ENCODE data around the gene WDR35. TPM values are rescaled to one million over a fixed set of nuclear protein-coding genes. Genes with fewer than 3 reads are reported as not detected.
A peak's percentile ranks its signal among the peaks of the same experiment; 100 is the strongest.

The WDR35 gene
- total and polyA plus RNA-seq, 4 donors = 0.97 to 3.8 (median 1.6) TPM

GRCh38 chr2:19955544-19956422 lies 34.1 kb downstream of the WDR35 start:
- Histone ChIP-seq H3K4me3 (ENCODE audit: low read depth in 1 of 3, low read length in 3 of 3) (no peak overlapping the region), H3K4me1 (ENCODE audit: control insufficient read depth in 4 of 4, insufficient read depth in 4 of 4, low read length in 3 of 4) (no peaks in the 10 kb centered on the region), H3K9ac (ENCODE audit: low read depth in 1 of 2, low read length in 2 of 2) (no peak overlapping the region), H3K27ac (ENCODE audit: low read depth in 1 of 2, low read length in 2 of 2) (no peak overlapping the region), H3K9me3 (ENCODE audit: control insufficient read depth in 4 of 4, low read length in 3 of 4) (no peaks in the 10 kb centered on the region), H3K36me3 (ENCODE audit: control insufficient read depth in 4 of 4, insufficient read depth in 3 of 4, low read depth in 1 of 4, low read length in 3 of 4) (no peaks in the 10 kb centered on the region), H3K27me3 (ENCODE audit: control insufficient read depth in 4 of 4, insufficient read depth in 4 of 4, low read length in 3 of 4) (no peaks in the 10 kb centered on the region)
- no peak for DNase-seq (ENCODE audit: low spot score)
- TF ChIP-seq FOXA2 (IDR thresholded peaks at IDR 0.05) = no peak
- TF ChIP-seq HNF4A (conservative IDR thresholded peaks at IDR 0.05) = peak; percentile 9 to 37
- peak in 1 of 2 donors; percentile 17 for TF ChIP-seq RXRA (IDR thresholded peaks at IDR 0.05)
- TF ChIP-seq CTCF (IDR thresholded peaks at IDR 0.05; ENCODE audit: low read depth, low read length, missing input control) = peak; percentile 72
- peak; percentile 90 to 91 for TF ChIP-seq RAD21 (IDR thresholded peaks at IDR 0.05)
- TF ChIP-seq GABPA (IDR thresholded peaks at IDR 0.05 in 1 of 2, conservative IDR thresholded peaks at IDR 0.05 in 1 of 2) = no peak
- 47% methylated on average over 6 of the region's 6 CpGs for WGBS

GRCh38 chr2:19949071-19949470 lies 40.8 kb downstream of the WDR35 start:
- Histone ChIP-seq H3K9ac (ENCODE audit: low read depth in 1 of 2, low read length in 2 of 2) (no peak overlapping the region), H3K9me3 (ENCODE audit: control insufficient read depth in 4 of 4, low read length in 3 of 4) (no peaks in the 10 kb centered on the region), H3K27ac (ENCODE audit: low read depth in 1 of 2, low read length in 2 of 2) (no peak overlapping the region), H3K27me3 (ENCODE audit: control insufficient read depth in 4 of 4, insufficient read depth in 4 of 4, low read length in 3 of 4) (no peaks in the 10 kb centered on the region), H3K4me1 (ENCODE audit: control insufficient read depth in 4 of 4, insufficient read depth in 4 of 4, low read length in 3 of 4) (no peaks in the 10 kb centered on the region), H3K36me3 (ENCODE audit: control insufficient read depth in 4 of 4, insufficient read depth in 3 of 4, low read depth in 1 of 4, low read length in 3 of 4) (no peaks in the 10 kb centered on the region), H3K4me3 (ENCODE audit: low read depth in 1 of 3, low read length in 3 of 3) (no peak overlapping the region)
- no peak for DNase-seq (ENCODE audit: low spot score)
- TF ChIP-seq REST (IDR thresholded peaks at IDR 0.05) = no peak
- TF ChIP-seq FOXA1 (IDR thresholded peaks at IDR 0.05) = no peak
- no peak for TF ChIP-seq CTCF (IDR thresholded peaks at IDR 0.05; ENCODE audit: low read depth, low read length, missing input control)
- TF ChIP-seq RAD21 (IDR thresholded peaks at IDR 0.05) = no peak
- no peak for TF ChIP-seq JUND (IDR thresholded peaks at IDR 0.05)
- no peak for TF ChIP-seq MAX (IDR thresholded peaks at IDR 0.05)
- no peak for TF ChIP-seq YY1 (IDR thresholded peaks at IDR 0.05)
- TF ChIP-seq ZBTB33 (IDR thresholded peaks at IDR 0.05) = no peak
- no peak for TF ChIP-seq RXRA (IDR thresholded peaks at IDR 0.05)
- no peak for TF ChIP-seq EGR1 (IDR thresholded peaks at IDR 0.05; ENCODE audit: low read depth in 2 of 2)
- TF ChIP-seq SP1 (IDR thresholded peaks at IDR 0.05) = no peak
- TF ChIP-seq HNF4G (IDR thresholded peaks at IDR 0.05) = no peak
- TF ChIP-seq ATF3 (IDR thresholded peaks at IDR 0.05) = no peak
- TF ChIP-seq NR2F2 (IDR thresholded peaks at IDR 0.05) = no peak
- no peak for TF ChIP-seq GABPA (IDR thresholded peaks at IDR 0.05 in 1 of 2, conservative IDR thresholded peaks at IDR 0.05 in 1 of 2)
- no peak for TF ChIP-seq FOXA2 (IDR thresholded peaks at IDR 0.05)
- no peak for TF ChIP-seq TAF1 (conservative IDR thresholded peaks at IDR 0.05)
